Stimulated activated CD4-positive, alpha-beta T cell treated with anti-CD3 and anti-CD28 coated beads, TNF-alpha, amount 100 ng/mL, for 1 hour (primary cell): ENCODE data around the gene FCN3.

Source experiments
- DNase-seq, 3 donors: peaks; one replicate each; pipeline ENCODE4 v3.0.0-alpha.2; 2020; ENCODE audit warnings: low read depth in 3 of 3, low spot score in 1 of 3

The FCN3 gene

DNA sequence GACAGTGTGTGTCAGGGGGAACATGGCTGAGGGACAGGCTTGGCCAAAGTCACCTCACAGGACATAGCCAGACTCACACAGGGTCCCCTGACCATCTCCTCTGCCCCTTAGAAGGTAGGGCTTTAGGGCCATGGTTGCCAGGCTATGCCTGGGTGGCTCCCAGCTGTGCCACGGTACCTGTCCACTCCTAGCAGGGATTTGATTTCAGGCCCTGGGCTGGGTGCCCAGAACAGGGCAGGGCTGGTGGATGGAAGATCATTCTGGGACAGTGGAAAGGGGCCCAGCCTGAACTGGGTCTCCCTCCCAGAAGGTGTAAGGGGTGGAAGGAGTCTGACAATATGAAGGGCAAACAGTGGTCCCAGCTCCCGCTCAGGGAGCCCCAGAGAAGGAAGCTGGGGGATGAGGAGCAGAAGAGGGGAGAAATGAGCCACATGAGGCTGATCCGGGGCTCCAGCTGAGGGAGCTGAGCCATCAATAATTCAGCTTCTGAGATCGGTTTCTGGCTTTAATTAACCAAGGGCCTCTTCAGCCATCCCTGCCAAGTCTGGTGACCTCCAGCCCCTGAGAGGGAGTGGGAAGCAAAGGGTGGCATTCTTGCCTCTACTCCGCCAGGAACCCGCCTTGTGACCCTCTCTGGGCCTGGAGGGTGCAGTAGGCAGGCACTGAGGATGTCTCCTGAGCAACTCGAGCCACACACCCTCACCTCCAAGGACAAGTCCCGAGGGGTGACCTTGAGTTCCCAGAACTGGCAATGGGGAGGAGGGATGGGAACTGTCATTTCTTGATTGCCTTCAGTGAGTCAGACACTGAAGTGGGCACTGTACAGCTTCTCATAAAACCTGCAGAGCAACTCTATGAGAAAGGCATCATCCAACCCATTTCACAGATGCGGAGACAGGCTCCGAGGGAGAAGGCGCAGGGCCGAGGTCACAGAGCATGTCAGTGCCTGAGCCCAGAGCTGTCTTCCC lies 6.4 kb upstream of the FCN3 start:
- no peak for DNase-seq

DNA sequence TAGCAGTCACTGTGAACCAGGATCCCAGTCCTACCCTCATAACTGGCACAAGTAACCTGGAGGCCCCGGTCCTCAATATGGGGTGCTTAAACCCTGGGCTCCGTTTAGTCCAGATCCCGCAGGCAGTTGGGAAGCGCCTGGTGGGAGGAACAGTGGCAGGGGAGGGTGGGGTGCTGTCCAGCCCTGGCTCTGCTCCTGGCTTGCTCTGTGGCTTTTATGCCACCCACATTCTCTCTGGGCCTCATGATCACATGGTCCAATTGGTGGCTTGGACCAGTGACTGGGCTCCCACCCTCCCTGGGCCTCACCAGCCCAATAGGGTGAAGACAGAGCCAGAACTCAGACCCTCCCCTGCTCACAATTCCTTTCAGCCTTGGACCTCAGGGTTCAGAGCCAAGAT lies 5.6 kb upstream of the FCN3 start:
- DNase-seq, result no peak

DNA sequence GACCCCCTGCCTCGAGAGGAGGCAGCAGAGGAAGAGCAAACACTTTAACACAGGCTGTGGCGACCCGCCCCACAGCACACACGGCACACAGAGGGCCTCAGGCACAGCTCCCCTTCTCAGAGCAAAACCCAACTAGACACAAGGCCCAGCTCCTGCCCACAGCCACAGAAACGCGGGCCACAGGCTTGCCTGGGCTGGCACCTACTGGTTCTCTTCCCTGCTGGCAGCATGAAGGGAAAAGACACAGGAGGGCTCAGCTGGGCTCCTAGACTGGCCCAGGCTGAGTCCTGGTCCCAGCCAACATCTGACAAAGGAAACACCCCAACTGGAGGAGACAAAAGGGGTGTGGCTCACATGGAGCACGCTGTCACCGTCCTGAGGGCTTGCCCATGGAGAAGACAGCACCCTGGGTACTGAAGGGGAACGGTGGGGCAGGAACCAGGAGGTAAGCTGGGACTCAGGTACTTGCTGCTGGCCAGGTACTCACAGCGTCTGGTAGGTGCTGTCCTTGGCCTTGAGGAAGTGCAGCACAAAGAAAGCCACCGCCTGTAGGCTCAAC lies 5.0 kb upstream of the FCN3 start:
- DNase-seq, result no peak

DNA sequence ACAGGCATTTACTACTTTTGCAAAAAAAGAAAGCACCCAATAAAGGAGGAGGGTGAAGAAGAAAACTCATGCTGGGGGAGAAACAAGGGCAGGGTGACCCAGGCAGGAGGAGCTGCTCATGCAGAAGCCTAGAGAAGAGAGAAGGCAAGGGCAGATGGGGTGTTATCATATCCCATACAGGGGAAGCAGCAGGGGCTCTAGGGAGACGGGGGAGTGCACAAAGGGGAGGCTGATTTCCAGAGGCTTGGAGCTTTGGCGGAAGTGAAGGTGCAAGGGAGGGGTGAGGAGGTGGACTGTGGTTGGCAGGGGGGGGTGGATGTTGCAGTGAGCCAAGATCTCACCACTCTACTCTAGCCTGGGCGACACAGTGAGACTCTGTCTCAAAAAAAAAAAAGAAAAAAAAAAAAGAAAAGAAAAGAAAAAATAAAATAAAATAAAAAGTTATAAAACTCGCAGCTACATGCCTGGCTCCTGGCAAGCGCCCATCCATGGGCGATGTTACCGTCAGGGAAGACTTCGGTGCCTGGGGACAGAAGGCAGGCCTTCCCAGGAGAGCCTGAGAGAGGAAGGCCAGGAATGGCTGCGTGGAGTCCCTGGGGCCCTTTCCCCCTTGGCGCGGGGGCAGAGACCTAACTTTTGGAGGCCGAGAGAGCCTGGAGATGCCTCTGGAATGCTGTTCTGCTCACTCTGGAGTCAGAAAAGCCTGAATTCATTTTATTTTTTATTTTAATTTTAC lies 3.3 kb upstream of the FCN3 start:
- no peak for DNase-seq

DNA sequence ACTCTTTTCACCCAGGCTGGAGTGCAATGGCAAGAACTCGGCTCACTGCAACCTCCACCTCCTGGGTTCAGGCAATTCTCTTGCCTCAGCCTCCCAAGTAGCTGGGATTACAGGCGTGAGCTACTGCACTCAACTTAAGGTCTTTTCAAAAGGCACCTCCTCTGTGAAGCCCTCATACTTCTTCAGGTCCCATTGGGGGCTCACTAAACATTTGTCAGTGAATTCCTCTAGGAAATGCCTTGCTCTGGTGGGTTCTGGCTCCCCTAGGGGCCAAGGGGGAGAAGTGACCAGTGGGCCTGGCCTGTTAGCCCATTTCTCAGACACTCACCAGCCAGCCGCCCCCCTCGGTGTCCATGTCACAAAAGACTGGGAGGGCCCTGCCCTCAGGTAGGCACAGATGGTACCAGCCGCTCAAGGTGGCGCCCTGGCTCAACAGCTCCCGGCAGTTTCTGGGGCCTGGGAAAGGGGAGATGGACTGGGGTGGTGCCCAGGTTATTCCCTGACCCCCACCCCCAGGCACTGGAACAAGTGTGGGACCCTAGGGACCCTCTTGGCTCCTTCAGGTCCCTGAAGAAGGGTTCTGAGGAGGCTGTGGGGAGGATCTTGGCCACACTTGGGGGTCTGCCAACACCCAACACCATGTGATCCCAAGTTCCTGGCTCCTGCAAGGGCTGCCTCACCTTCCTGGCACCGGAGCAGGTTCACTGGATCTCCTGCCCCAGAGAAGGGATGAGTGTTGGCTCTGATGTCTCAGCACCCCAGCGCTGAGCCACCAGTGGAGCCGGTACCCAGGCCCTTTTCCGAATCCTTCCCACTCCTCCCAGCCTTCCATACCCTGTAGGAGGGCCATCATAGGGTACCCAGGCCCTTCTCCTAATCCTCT lies 1.6 kb downstream of the FCN3 start:
- DNase-seq, result no peak

DNA sequence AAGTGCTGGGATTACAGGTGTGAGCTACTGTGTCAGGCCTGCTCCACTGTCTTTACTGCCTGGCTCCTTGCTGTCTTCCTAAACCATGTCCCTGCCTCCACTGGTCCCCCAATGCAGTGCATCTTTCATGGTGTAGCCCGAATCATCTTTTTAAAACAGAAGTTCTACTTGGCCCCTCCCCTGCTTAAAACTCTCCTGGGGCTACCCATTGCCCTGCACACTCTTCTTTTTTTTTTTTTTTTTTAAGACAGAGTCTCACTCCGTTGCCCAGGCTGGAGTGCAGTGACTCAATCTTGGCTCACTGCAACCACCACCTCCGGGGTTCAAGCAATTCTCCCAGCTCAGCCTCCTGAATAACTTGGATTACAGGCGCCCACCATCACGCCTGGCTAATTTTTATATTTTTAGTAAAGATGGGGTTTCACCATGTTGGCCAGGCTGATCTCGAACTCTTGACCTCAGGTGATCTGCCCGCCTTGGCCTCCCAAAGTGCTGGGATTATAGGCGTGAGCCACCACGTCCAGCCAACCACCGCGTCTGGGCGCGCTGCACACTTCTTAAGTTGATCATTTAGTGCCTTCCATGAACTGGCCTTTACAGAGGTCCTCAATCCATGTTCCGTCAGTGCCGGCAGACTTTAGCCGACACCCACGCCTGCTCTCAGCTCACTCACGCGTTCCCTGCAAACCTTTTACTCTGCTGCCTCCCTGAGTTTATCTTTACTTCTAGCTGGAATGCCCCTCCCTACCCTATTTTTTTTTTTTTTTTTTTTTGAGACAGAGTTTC lies 2.4 kb downstream of the FCN3 start:
- no peak for DNase-seq

DNA sequence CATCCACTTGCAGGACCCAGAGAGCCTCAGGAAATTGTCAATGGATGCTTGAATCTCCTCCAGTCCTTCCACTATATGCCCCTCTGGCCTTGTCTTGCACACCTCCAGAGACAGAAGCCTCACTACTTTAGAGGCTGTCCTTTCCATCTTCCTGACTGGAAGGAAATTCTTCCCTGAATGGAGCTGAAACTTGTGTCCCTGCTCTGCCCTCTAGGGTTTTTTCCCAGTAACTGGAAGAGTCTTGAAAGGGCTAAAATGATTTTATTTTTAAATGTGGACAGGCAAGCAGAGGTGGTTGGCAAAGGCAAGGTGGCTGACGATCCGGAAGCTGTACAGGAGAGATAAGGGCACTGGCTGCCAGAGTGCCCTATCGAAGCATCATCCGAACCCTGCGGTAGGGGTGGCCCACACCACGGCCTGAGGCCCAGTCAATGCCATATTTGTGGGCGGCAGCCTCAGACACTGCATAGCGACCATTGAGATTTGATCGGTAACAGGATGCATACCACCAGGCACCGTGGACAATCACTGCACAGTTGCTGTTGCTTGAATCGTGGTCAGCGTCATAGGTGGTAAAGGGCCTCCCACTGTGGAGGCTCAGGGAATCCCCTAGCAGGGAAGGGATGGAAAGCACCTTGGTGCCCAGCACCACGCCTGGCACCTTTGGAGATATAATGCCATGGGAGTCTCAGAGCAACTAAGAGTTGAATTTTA lies 5.6 kb downstream of the FCN3 start:
- no peak for DNase-seq

DNA sequence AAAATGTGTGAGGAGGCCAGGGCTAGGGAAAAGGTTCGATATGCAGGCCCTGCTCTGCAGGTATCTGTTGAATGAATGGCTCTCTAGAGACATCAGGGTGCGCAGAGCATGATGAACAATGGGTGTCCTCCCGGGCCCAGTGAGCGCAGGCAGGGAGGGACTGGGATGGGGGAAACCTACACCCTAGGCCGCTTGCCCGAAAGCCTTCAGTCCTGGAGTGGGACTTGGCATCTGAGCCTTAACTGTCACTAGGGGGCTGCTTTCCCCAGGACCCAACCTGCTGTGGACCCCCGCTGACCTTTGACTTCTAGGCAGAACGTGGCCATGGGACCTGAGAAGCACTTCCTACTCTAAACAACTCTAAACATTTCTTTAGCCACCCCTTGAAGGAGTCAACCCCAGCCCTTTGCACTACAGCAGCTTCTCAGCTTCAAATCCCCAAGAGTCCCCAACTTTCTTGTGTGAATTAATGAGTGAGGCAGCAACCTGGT lies 7.4 kb downstream of the FCN3 start:
- DNase-seq, result no peak

DNA sequence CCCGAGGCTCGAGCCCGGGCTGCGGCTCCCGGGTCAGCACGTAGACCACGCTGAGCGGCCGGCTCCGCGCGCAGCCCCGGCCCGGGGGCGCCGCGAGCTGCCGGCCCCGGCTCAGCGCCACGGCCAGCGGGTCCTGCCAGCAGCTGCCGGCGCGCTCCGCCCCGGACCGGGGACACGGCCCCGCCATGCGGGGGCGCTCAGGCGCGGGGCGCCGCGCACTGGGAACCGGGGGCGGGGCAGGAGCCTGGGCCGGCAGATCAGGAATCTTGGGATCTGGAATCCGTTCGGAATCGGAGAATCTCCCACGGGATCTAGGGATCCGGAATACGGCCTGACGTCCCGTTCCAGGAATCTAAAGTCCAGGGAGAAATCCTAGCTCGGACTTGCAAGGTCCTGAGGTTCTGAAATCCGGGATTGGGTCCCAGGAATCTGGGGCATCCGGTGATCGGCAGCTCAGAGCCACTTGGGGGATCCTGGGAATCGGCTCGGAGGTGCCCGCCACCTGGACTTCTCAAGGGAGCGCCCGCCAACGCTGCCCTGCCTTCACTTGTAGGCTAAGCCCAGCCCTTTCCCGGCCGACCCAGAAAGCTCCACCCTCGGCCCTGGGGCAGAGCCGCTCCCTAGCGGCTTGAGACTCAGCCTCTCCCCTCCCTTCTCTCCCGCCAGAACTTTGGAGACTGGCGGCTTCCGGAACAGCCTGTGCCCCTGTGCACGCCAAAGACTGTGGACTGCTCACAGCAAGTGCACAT lies 8.0 kb downstream of the FCN3 start, which contains the start of gene MAP3K6:
MAP3K6 (minus strand) TSS at position 551 of the 749 bp plus-strand sequence; CDS start at position 187, 364 bp downstream.
- no peak for DNase-seq

DNA sequence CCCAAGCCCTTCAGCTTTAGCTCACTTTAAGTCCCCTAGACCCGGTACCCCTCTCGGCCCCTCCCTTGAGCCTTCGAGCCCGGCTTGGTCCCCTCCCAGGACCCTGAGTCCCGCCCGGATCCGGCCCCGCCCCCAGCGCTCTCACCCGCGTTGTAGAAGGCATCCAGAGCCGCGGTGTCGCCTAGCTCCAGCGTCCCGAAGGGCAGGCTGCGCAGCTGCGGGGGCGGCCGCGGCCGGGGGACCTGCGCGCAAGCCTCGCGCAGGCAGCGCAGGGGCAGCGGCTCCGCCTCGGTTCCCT lies 8.6 kb downstream of the FCN3 start:
- DNase-seq, result peak in 1 of 3 donors; percentile 57

DNA sequence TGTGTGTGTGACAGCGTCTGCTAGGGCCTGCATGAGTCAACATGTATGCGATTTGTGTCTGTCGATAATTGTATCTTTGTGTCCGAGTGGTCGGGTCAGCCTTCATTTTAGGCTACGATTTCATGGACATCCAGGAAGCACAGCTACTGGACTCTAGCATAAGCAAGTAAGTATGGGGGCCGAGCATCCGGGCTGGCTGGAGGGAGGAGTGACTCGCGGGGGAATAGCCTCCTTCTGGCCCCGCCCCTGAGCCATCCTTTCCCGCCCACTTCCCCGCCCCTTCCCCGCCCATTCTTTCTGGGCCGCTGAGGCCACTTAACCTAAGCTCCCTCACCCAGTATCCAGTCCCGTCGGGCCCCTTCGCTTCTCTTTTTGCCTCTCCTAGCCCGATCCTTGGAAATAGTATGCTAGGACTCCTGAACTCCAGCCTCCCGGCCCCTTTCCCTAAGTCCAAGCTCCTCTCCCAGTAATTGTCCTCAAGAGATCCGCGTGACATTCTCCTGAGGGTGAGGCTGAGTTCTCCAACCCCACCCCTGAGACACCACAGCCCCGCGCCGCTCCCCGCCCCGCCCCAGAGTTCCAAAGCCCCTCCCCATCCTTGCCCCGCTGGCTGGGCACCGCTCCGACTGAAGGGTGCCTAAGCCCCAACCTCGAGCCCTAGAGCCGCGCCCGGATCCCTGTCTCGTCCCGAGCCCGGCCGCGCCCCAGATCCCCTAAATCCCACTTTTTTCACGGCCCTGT lies 9.1 kb downstream of the FCN3 start:
- peak; percentile 51 to 71 (median 52) for DNase-seq

DNA sequence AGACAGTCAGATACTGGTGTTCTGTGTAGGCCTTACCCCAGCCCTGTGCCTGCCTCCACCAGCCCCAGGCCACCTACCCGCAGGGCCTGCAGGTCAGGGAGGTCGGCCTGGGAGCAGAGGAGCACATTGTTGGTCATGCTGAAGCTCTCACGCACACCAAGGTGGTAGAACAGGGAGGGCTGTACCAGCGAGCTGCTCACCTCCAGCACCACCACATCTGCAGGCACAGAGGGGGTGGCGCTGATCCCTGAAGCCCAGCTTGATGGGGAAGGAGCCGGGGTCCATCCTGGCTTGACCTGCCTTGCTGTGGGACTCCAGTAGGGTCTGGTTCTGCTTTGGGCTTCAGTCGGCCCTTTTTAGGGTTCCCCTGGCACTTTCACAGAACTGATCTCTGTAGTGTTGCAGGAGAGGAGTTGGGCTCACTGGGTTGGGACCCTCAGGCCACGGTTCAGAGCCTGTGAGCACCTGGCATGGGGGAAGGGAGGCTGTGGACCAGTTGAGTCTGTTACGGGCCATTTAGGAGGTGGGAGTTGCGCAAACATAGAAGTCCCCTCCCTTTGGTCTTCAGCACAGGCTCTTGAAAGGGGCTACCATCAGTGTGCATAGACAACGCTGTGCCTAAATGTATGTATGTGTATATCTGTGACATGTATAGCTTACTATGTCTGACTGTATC lies 9.8 kb downstream of the FCN3 start:
- DNase-seq, result no peak

DNA sequence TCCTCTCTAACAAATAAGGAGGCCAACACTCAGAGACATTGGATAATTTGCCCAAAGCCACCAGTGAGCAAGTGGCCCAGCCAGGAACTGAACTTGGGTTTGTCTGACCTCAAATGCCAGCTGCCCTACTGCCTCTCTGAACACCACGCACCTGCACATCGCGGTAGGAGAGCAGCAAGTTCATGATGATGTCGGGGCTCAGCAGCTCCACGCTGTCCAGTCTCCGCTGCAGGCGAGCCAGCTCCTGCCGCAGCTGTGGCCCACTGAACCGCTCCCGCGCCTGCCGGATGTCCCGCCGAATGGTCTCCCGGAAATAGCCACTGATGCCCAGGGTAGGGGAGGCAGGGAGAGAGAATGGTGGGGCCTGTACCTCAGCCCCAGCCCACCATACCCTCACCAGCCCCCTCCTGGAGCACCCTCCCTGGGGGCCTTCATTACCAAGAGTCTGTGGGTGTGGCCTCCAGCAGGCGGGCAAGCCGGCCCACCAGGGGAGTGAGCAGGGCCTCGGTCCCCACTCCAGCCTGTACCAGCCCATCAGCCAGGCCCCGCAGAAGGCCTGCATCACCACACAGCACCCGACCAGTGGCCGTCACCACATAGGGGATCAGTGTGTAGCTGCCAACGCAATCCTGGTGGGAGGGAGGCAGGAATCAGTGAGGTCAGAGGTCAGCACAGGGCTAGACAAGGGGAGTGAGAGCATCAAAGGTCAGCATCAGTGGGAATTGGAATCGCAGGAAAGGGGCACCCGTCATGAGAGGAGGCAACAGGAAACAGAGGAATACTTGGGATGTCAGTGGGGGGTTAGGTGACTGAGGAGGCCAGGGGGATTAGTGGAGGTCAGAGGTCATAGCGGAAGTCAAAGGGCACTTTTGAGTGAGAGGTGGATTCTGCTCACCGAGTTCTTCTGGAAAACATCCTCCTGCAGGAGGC lies 10.6 kb downstream of the FCN3 start:
- no peak for DNase-seq

DNA sequence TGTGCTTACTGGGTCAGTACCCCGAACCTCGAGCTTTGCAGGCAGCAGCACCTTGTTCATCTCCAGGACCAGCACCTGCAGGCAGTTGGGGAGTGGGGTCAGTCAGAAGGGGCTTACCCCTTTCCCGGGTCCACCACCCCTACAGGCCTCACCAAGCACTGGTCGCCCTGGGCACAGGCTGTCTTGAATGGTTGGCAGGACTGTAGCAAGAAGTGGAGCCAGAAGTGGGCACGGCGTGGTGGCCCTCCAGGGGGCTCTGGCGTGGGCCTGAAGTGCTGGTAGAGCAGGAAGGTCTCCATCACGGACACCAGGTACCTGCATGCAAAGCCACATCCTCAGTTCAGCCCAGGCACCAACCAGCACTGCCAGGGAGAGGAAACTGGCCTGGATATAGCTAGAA lies 13.1 kb downstream of the FCN3 start:
- no peak for DNase-seq

DNA sequence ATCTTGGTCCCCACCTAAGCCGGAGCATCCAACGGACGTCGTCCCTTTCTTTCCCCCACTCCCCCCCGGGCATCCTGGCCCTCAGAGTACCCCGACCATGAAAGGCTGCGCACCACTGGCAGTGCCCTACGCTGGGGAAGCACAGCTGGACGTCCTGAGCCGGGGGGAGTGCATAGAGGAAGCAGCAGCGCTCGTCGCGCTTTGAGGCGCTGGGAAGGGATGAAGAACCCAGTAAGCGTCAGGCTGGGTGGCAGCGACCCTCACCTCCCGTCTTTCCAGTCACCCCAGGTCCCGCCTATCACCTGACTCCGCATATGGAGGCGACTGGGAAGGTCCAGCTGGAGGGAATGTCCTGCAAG lies 13.6 kb downstream of the FCN3 start:
- DNase-seq, result no peak
